Measurements from ENCODE around the gene FN1.

FN1 gene

DNA sequence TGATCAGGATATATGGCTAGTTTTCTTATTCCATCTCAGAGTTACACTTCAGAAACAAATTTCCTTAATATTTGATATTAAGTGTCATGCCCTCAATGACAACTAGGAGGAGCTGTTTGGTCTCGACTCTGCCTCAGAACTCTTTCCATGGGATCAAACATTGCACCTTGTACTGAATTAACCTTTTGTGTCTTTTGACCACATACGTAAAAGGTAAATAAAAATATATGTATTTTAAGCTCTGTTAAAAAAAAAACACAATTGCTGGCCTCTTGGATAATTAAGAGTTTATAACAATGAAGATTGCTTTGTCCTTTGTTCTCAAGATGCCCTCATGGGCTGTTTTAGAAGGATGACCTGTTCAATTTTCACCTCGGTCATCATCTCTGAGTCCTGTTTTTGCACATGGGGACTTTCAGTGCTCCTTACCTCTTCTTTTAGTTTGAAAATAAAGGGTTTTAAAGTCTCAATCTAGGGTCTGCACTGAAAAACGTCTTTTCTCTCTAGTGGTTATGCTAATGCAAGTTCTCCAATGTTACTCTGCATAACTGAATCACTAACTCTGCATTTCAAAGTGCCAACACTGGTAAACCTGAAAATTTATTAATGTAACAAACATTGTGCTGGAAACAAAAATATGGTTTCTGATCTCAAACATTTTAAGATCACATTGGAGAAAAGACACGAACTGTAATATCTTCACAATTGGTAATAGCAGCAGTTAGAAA is 18.8 kb upstream of the FN1 start:
- no peak overlapping the region for H3K27ac Mint-ChIP-seq
- no peaks in the 10 kb centered on the region for H3K36me3 Mint-ChIP-seq (ENCODE audit: low read depth)
- no peak for DNase-seq (ENCODE audit: low spot score)
- H3K27me3 Mint-ChIP-seq (ENCODE audit: low read depth) = peaks cover 15% of the 10 kb centered on the region
- no peak overlapping the region for H3K4me3 Mint-ChIP-seq
- no peaks in the 10 kb centered on the region for H3K9me3 Mint-ChIP-seq
- H3K4me1 Mint-ChIP-seq (ENCODE audit: low read depth) = no peaks in the 10 kb centered on the region

- H3K27me3 Mint-ChIP-seq (ENCODE audit: low read depth) = peaks cover 26% of the 10 kb centered on the region
- no peaks in the 10 kb centered on the region for H3K9me3 Mint-ChIP-seq
- DNase-seq (ENCODE audit: low spot score) = no peak
- no peaks in the 10 kb centered on the region for H3K4me1 Mint-ChIP-seq (ENCODE audit: low read depth)
- no peak overlapping the region for H3K27ac Mint-ChIP-seq
- H3K36me3 Mint-ChIP-seq (ENCODE audit: low read depth) = no peaks in the 10 kb centered on the region
- no peak overlapping the region for H3K4me3 Mint-ChIP-seq
Observed at GRCh38 chr2:215452725-215453124, 16.9 kb upstream of the FN1 start.

DNA sequence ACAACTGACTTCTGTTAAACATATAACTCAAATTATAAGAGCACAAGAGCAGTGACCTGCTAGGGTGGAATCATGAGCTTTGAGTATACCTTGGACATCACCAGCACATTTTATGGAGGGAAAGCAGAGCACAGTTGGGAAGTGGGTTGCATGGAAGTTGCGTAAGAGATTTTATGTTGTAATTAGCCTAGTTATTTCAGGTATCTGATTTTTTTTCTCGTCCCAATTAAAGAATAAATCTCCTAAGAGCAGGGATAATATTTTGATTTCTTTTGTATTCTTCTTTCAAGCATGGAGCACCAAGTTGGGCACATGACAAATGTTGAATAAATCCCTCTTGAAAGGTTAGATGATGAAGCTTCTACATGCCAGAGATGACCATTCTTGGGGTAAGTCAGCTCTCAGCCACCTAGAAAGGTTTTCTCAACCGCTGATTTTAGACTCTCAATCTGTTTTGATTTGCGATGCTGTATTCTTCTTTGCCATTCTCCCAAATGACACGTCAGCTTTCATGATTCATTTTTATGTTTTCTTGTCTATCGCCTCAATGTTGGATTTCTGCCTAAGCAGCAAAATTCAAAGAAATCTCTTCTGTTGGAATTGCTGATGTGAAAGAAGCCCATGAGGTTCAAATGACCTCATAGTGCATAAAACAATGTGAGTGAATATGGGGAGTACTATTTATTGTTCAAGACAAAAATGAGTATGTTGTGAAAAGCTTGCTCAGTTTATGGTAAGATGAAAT is 15.3 kb upstream of the FN1 start:
- DNase-seq (ENCODE audit: low spot score) = no peak
- Mint-ChIP-seq H3K27ac (no peak overlapping the region), H3K36me3 (ENCODE audit: low read depth) (no peaks in the 10 kb centered on the region), H3K4me3 (no peak overlapping the region), H3K9me3 (no peaks in the 10 kb centered on the region), H3K4me1 (ENCODE audit: low read depth) (no peaks in the 10 kb centered on the region), H3K27me3 (ENCODE audit: low read depth) (peaks cover 33% of the 10 kb centered on the region)

DNA sequence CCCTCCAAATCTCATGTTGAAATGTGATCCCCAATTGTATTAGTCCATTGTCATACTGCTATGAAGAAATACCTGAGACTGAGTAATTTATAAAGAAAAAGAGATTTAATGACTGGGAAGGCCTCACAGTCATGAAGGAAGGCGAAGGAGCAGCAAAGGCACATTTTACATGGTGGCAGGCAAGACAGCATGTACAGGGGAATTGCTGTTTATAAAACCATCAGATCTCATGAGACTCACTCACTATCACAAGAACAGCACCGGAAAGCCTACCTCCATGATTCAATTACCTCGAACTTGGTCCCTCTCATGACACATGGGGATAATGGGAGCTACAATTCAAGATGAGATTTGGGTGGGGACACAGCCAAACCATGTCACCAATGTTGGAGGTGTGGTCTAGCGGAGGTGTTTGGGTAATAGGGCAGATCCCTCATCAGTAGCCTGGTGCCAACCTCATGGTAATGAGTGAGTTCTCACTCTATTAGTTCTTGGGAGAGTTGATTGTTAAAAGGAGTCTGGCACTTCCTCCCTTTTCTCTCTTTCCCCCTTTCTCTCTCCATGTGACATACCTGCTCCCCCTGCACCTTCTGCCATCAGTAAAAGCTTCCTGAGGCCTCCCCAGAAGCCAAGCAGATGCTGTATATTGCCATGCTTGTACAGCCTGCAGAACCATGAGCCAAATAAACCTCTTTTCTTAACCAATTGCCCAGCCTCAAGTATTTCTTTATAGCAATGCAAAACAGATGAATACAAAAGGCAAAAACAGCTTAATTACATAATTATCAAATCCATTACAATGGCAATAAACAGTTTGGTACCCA is 14.5 kb upstream of the FN1 start:
- Mint-ChIP-seq H3K27me3 (ENCODE audit: low read depth) (peaks cover 35% of the 10 kb centered on the region), H3K9me3 (no peaks in the 10 kb centered on the region), H3K4me1 (ENCODE audit: low read depth) (no peaks in the 10 kb centered on the region), H3K27ac (no peak overlapping the region), H3K4me3 (no peak overlapping the region), H3K36me3 (ENCODE audit: low read depth) (no peaks in the 10 kb centered on the region)
- DNase-seq (ENCODE audit: low spot score) = no peak

- H3K4me1 Mint-ChIP-seq (ENCODE audit: low read depth) = no peaks in the 10 kb centered on the region
- DNase-seq (ENCODE audit: low spot score) = no peak
- H3K27me3 Mint-ChIP-seq (ENCODE audit: low read depth) = peaks cover 26% of the 10 kb centered on the region
- no peaks in the 10 kb centered on the region for H3K36me3 Mint-ChIP-seq (ENCODE audit: low read depth)
- H3K4me3 Mint-ChIP-seq = no peak overlapping the region
- H3K9me3 Mint-ChIP-seq = no peaks in the 10 kb centered on the region
- H3K27ac Mint-ChIP-seq = no peak overlapping the region
Observed at GRCh38 chr2:215447673-215448081, 11.8 kb upstream of the FN1 start.

GRCh38 chr2:215447056-215447455 is 11.2 kb upstream of the FN1 start:
- no peak for DNase-seq (ENCODE audit: low spot score)
- no peak overlapping the region for H3K4me3 Mint-ChIP-seq
- H3K36me3 Mint-ChIP-seq (ENCODE audit: low read depth) = no peaks in the 10 kb centered on the region
- H3K9me3 Mint-ChIP-seq = no peaks in the 10 kb centered on the region
- no peak overlapping the region for H3K27ac Mint-ChIP-seq
- H3K27me3 Mint-ChIP-seq (ENCODE audit: low read depth) = peaks cover 26% of the 10 kb centered on the region
- no peaks in the 10 kb centered on the region for H3K4me1 Mint-ChIP-seq (ENCODE audit: low read depth)

DNA sequence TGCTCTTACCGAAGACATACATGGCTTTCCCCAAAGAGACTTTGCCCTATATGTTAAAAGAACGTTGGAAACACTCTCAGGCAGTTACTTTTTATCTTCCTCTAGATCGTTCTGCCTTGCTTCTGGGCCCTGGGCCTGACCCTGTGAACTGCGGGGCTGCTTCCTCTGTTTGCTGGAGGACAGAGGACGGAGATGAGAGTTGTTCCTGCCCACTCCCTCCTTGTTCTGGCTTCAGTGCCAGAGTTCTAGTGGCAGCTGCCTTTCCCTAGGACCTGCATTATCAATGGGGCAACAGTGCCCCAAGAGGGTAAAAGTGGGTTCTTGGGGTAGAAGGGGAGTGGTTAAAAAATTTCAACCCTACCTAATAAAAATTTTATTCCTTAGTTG is 6.5 kb upstream of the FN1 start:
- Mint-ChIP-seq H3K4me3 (no peak overlapping the region), H3K36me3 (ENCODE audit: low read depth) (no peaks in the 10 kb centered on the region), H3K4me1 (ENCODE audit: low read depth) (no peaks in the 10 kb centered on the region), H3K27me3 (ENCODE audit: low read depth) (peaks cover 45% of the 10 kb centered on the region), H3K27ac (no peak overlapping the region), H3K9me3 (no peaks in the 10 kb centered on the region)
- no peak for DNase-seq (ENCODE audit: low spot score)

GRCh38 chr2:215441560-215442400 is 5.9 kb upstream of the FN1 start:
- Mint-ChIP-seq H3K4me1 (ENCODE audit: low read depth) (peaks cover 5% of the 10 kb centered on the region), H3K4me3 (no peak overlapping the region), H3K27me3 (ENCODE audit: low read depth) (peaks cover 48% of the 10 kb centered on the region), H3K36me3 (ENCODE audit: low read depth) (no peaks in the 10 kb centered on the region), H3K27ac (no peak overlapping the region), H3K9me3 (no peaks in the 10 kb centered on the region)
- DNase-seq (ENCODE audit: low spot score) = no peak

- Mint-ChIP-seq H3K27ac (no peak overlapping the region), H3K4me1 (ENCODE audit: low read depth) (peaks cover 15% of the 10 kb centered on the region), H3K27me3 (ENCODE audit: low read depth) (peaks cover 56% of the 10 kb centered on the region), H3K4me3 (no peak overlapping the region), H3K9me3 (no peaks in the 10 kb centered on the region), H3K36me3 (ENCODE audit: low read depth) (no peaks in the 10 kb centered on the region)
- DNase-seq (ENCODE audit: low spot score) = no peak
Observed at GRCh38 chr2:215439980-215440512, 4.2 kb upstream of the FN1 start.

GRCh38 chr2:215439404-215439803 is 3.5 kb upstream of the FN1 start:
- H3K27me3 Mint-ChIP-seq (ENCODE audit: low read depth) = peaks cover 63% of the 10 kb centered on the region
- no peak overlapping the region for H3K4me3 Mint-ChIP-seq
- H3K9me3 Mint-ChIP-seq = no peaks in the 10 kb centered on the region
- peaks cover 15% of the 10 kb centered on the region for H3K4me1 Mint-ChIP-seq (ENCODE audit: low read depth)
- H3K36me3 Mint-ChIP-seq (ENCODE audit: low read depth) = no peaks in the 10 kb centered on the region
- DNase-seq (ENCODE audit: low spot score) = no peak
- no peak overlapping the region for H3K27ac Mint-ChIP-seq

- Mint-ChIP-seq H3K4me1 (ENCODE audit: low read depth) (peaks cover 15% of the 10 kb centered on the region), H3K9me3 (no peaks in the 10 kb centered on the region)
- no peak for DNase-seq (ENCODE audit: low spot score)
Observed at GRCh38 chr2:215437614-215438013, 1.7 kb upstream of the FN1 start.

DNA sequence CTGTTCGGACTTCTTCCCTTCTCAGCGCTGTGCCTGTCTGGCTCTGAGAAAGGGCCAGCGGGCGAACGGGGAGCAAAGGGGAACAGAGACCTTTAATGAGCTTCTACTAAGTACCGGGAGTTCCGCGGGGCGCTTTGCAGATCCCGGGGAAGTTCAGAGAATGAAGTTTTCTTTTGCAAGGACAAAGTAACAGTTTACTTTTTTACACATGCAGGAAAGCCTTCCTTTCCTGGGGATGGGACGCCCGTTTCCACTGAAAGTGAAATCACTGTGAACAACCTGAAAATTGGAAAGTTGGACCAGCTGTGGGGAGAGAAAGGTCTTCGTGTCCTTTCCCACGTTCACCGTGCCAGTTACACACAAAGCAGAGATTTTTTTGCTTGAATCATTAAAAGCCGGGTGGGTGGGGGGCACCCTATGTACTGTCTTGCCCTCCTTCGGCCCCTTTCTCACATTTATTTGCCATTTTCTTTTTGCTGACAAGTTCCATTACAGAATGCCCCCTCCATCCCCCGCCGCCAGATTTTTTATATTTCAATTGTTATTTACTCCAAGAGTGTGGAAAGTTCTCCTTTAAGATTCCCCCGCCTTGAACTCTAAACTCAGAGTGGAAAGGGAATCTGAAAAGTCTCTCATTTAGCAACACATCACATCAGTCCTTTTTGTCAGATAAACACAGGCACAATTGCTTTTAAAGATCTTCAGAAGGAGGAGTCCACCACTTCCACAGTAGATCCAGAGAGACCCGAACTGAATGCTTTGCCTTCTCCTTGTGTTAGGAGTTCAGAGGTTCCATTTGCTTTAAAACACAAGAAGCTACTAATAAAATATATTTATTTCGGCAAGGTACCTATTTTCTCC is 1.1 kb upstream of the FN1 start:
- Mint-ChIP-seq H3K4me3 (peak overlapping the region; percentile 86), H3K36me3 (ENCODE audit: low read depth) (no peaks in the 10 kb centered on the region), H3K4me1 (ENCODE audit: low read depth) (peaks cover 15% of the 10 kb centered on the region), H3K27ac (no peak overlapping the region), H3K27me3 (ENCODE audit: low read depth) (peaks cover 75% of the 10 kb centered on the region), H3K9me3 (no peaks in the 10 kb centered on the region)
- DNase-seq (ENCODE audit: low spot score) = no peak

More at GRCh38 chr2:215437614-215438013, 1.7 kb upstream of the FN1 start:
- Mint-ChIP-seq H3K27ac (no peak overlapping the region), H3K36me3 (ENCODE audit: low read depth) (no peaks in the 10 kb centered on the region), H3K27me3 (ENCODE audit: low read depth) (peaks cover 74% of the 10 kb centered on the region), H3K4me3 (no peak overlapping the region)

Data from T-helper 2 cell treated with Interferon-gamma antibody and Interleukin-4, amounts not matched to agents 5 μg/mL and 100 μg/mL, for 36 hours (primary cell).